ENCODE measurements around the gene NPAT. TPM values are rescaled to one million over a fixed set of nuclear protein-coding genes. Genes with fewer than 3 reads are reported as not detected.
A peak's percentile ranks its signal among the peaks of the same experiment; 100 is the strongest.

Gene NPAT
- total and polyA plus RNA-seq, 9 of the 15 experiments (the other 6 are each of a cell fraction or from before 2014, with no cell fraction given): 8.8 to 30.0 (median 22.1) TPM

DNA sequence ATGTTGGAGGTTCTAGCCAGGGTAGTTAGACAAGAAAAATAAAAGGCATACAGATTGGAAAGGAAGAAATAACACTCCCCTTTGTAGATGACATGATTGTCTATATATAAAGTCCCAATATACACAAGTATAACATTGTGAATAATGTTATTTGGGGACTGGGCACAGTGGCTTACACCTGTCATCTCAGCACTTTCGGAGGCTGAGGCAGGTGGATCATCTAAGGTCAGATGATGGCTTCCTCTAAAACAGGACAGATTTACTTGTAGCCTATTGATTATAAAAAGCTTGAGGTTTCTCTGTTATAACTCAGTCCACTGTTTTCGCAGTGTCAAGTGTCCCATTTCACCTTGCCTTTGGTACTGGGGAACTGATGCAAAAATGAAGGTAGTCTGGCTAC, 20.0 kb upstream of the NPAT start:
- in situ Hi-C loops (cut with MboI): no loop called here
- Histone ChIP-seq H3K4me3 (no peak overlapping the region), H2AFZ (ENCODE audit: low read depth, low read length) (no peak overlapping the region), H3K27me3 (ENCODE audit: control insufficient read depth in 2 of 2, insufficient read depth in 2 of 2, low read length in 2 of 2) (no peaks in the 10 kb centered on the region), H3K4me1 (replicated peaks in 1 of 2; ENCODE audit: control insufficient read depth in 2 of 2, insufficient read depth in 2 of 2, low read length in 2 of 2) (no peaks in the 10 kb centered on the region), H3K27ac (ENCODE audit: extremely low read depth, low read depth, low read length) (no peak overlapping the region), H3K36me3 (ENCODE audit: control insufficient read depth, insufficient read depth, low read length) (peaks cover 5% of the 10 kb centered on the region; the same call in 2 of the 3 replicates), H3K4me2 (ENCODE audit: insufficient read depth, low read length) (no peak overlapping the region), H3K9ac (ENCODE audit: insufficient read depth in 1 of 2, low read depth in 2 of 2, low read length in 2 of 2) (no peak overlapping the region), H3K79me2 (ENCODE audit: control insufficient read depth, insufficient read depth, low read length) (no peaks in the 10 kb centered on the region), H3K9me3 (replicated peaks; ENCODE audit: control insufficient read depth, insufficient read depth, low read depth, low read length) (no peaks in the 10 kb centered on the region), H3K9me1 (ENCODE audit: control insufficient read depth, insufficient read depth, low read length) (no peaks in the 10 kb centered on the region), H4K20me1 (replicated peaks; ENCODE audit: control insufficient read depth, insufficient read depth, low read length) (no peaks in the 10 kb centered on the region)
- ChIA-PET CTCF (ENCODE audit: low intra/inter-chr PET ratio) (no interaction called here), POLR2A (no interaction called here)
- no peak for ATAC-seq
- DNase-seq (ENCODE audit: extremely low read depth in 1 of 4, low spot score in 3 of 4): no peak
- FAIRE-seq: no peak
- intact Hi-C loops (cut with micrococcal nuclease): no loop called here
- BruUV-seq (replicated peaks): no TSS peak
- TF ChIP-seq KLF10 (CRISPR knock-in tag; IDR thresholded peaks at IDR 0.05): no peak
- TF ChIP-seq, protein P1, sequence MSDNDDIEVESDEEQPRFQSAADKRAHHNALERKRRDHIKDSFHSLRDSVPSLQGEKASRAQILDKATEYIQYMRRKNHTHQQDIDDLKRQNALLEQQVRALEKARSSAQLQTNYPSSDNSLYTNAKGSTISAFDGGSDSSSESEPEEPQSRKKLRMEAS (CRISPR knock-in tag; IDR thresholded peaks at IDR 0.05): no peak
- no peak for TF ChIP-seq MTF1 (CRISPR knock-in tag; IDR thresholded peaks at IDR 0.05; ENCODE audit: borderline replicate concordance)
- TF ChIP-seq STAT5B (CRISPR knock-in tag; IDR thresholded peaks at IDR 0.05): no peak
- 88% methylated on average over 2 of the region's 2 CpGs for WGBS (ENCODE audit: insufficient coverage, low coverage, missing lambda C conversion rate)

DNA sequence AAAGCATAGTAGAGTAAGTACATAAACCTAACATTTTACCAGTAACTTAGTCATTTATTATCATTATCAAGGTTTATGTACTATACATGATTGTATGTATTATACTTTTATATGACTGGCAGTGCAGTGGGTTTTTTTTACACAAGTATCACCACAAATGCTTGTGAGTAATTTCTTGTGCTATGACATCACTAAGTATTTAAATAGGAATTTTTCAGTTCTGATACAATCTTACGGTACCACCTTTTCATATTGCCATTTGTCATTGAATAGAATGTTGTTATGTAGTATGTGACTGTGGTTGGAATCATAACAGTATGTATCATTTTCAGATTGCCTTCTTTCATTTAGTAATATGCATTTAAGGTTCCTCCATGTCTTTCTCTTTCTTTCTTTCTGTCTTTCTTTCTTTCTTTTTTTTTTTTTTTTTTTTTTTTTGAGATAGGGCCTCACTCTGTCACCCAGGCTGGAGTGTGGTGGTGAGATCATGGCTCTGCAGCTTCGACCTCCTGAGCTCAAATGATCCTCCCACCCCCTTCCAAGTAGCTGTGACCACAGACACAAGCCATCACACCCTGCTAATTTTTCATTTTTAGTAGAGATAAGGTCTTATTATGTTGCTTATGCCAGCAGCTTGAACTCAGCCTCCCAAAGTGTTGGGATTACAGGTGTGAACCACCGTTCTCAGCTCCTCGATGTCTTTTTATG, 19.0 kb upstream of the NPAT start:
- no peak overlapping the region for H3K4me3 ChIP-seq
- intact Hi-C loops (cut with micrococcal nuclease): no loop called here
- H3K27ac ChIP-seq (ENCODE audit: extremely low read depth, low read depth, low read length): no peak overlapping the region
- peaks cover 4% of the 10 kb centered on the region; the same call in 2 of the 3 replicates for H3K36me3 ChIP-seq (ENCODE audit: control insufficient read depth, insufficient read depth, low read length)
- ATAC-seq: peak; percentile 70; the same call in 2 of the 3 replicates
- H3K9me1 ChIP-seq (ENCODE audit: control insufficient read depth, insufficient read depth, low read length): no peaks in the 10 kb centered on the region
- H3K4me2 ChIP-seq (ENCODE audit: insufficient read depth, low read length): no peak overlapping the region
- H3K9me3 ChIP-seq (replicated peaks; ENCODE audit: control insufficient read depth, insufficient read depth, low read depth, low read length): no peaks in the 10 kb centered on the region
- H3K4me1 ChIP-seq (replicated peaks in 1 of 2; ENCODE audit: control insufficient read depth in 2 of 2, insufficient read depth in 2 of 2, low read length in 2 of 2): no peaks in the 10 kb centered on the region
- no peak for DNase-seq (ENCODE audit: extremely low read depth in 1 of 4, low spot score in 3 of 4)
- ChIA-PET CTCF (ENCODE audit: low intra/inter-chr PET ratio) (no interaction called here), POLR2A (interaction anchor here (1.1 to 2.3 kb wide), 4 partner anchors 9 to 35 kb away, joined by 3 to 9 read pairs (median 4); partner anchors contain the start of genes ATM and NPAT)
- no peak overlapping the region for H3K9ac ChIP-seq (ENCODE audit: insufficient read depth in 1 of 2, low read depth in 2 of 2, low read length in 2 of 2)
- WGBS (ENCODE audit: insufficient coverage, low coverage, missing lambda C conversion rate): 66% methylated on average over 4 of the region's 4 CpGs
- H4K20me1 ChIP-seq (replicated peaks; ENCODE audit: control insufficient read depth, insufficient read depth, low read length): no peaks in the 10 kb centered on the region
- no peak for FAIRE-seq
- in situ Hi-C loops (cut with MboI): no loop called here
- no TSS peak for BruUV-seq (replicated peaks)
- H3K79me2 ChIP-seq (ENCODE audit: control insufficient read depth, insufficient read depth, low read length): no peaks in the 10 kb centered on the region
- H3K27me3 ChIP-seq (ENCODE audit: control insufficient read depth in 2 of 2, insufficient read depth in 2 of 2, low read length in 2 of 2): no peaks in the 10 kb centered on the region
- no peak overlapping the region for H2AFZ ChIP-seq (ENCODE audit: low read depth, low read length)
- no peak for TF ChIP-seq ETV6 (IDR thresholded peaks at IDR 0.05; ENCODE audit: borderline replicate concordance in 1 of 2, low read depth in 2 of 2, low read length in 1 of 2)
- TF ChIP-seq ETV6 (CRISPR knock-in tag; IDR thresholded peaks at IDR 0.05; ENCODE audit: borderline replicate concordance): no peak
- TF ChIP-seq ZBTB17 (CRISPR knock-in tag; IDR thresholded peaks at IDR 0.05): no peak
- no peak for TF ChIP-seq NELFE (IDR thresholded peaks at IDR 0.05; ENCODE audit: insufficient read depth, insufficient read length)
- TF ChIP-seq ZNF707 (CRISPR knock-in tag; conservative IDR thresholded peaks at IDR 0.05): no peak
- TF ChIP-seq HNRNPUL1 (IDR thresholded peaks at IDR 0.05; ENCODE audit: low read length): no peak
- TF ChIP-seq, protein P2, sequence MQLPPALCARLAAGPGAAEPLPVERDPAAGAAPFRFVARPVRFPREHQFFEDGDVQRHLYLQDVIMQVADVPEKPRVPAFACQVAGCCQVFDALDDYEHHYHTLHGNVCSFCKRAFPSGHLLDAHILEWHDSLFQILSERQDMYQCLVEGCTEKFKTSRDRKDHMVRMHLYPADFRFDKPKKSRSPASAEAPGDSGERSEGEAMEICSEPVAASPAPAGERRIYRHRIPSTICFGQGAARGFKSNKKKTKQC (CRISPR knock-in tag; IDR thresholded peaks at IDR 0.05): no peak
- no peak for TF ChIP-seq ZNF583 (CRISPR knock-in tag; IDR thresholded peaks at IDR 0.05)
- no peak for TF ChIP-seq PRMT5 (CRISPR knock-in tag; IDR thresholded peaks at IDR 0.05)
- no peak for TF ChIP-seq SMAD4 (CRISPR knock-in tag; conservative IDR thresholded peaks at IDR 0.05)
- TF ChIP-seq SRSF9 (IDR thresholded peaks at IDR 0.05; ENCODE audit: borderline replicate concordance, low read depth, low read length): no peak
- TF ChIP-seq C11orf30 (IDR thresholded peaks at IDR 0.05; ENCODE audit: low read depth): no peak
- TF ChIP-seq ZNF354B (CRISPR knock-in tag; IDR thresholded peaks at IDR 0.05): no peak
- no peak for TF ChIP-seq RFX7 (CRISPR knock-in tag; IDR thresholded peaks at IDR 0.05)

Measured in K562 (cell line).